T-helper 1 cell (primary cell): ENCODE results near the gene RYR3.
"Not testable (repeated sequence)": the region's sequence is repeated elsewhere in the genome, so short reads cannot be mapped to it uniquely, and the experiment has no call there.

ENCODE experiments used
- DNase-seq, 5 donors: peaks; one replicate each; pipeline ENCODE4 v3.0.0-alpha.2; 2012 to 2020

The RYR3 gene

GRCh38 chr15:33592864-33593263 is 282.1 kb downstream of the RYR3 start:
- no peak for DNase-seq

- not testable (repeated sequence) for DNase-seq
Measured at GRCh38 chr15:33598382-33598781, 287.6 kb downstream of the RYR3 start.

- no peak for DNase-seq
Measured at GRCh38 chr15:33600212-33600611, 289.4 kb downstream of the RYR3 start.

- no peak for DNase-seq
Measured at GRCh38 chr15:33601461-33601860, 290.7 kb downstream of the RYR3 start.

GRCh38 chr15:33608714-33609113 is 297.9 kb downstream of the RYR3 start:
- no peak for DNase-seq

GRCh38 chr15:33612721-33613304 is 302.0 kb downstream of the RYR3 start:
- DNase-seq: no peak

- DNase-seq: no peak
Measured at GRCh38 chr15:33616475-33616874, 305.7 kb downstream of the RYR3 start.

- no peak for DNase-seq
Measured at GRCh38 chr15:33618350-33618749, 307.6 kb downstream of the RYR3 start.

- no peak for DNase-seq
Measured at GRCh38 chr15:33621141-33621540, 310.4 kb downstream of the RYR3 start.

GRCh38 chr15:33623010-33623409 is 312.2 kb downstream of the RYR3 start:
- no peak for DNase-seq

- DNase-seq: no peak
Measured at GRCh38 chr15:33624439-33624838, 313.7 kb downstream of the RYR3 start.

GRCh38 chr15:33629647-33630046 is 318.9 kb downstream of the RYR3 start:
- no peak for DNase-seq

- DNase-seq: no peak
Measured at GRCh38 chr15:33636234-33636633, 325.5 kb downstream of the RYR3 start.

- DNase-seq: no peak
Measured at GRCh38 chr15:33636958-33637357, 326.2 kb downstream of the RYR3 start.

GRCh38 chr15:33638453-33638852 is 327.7 kb downstream of the RYR3 start:
- DNase-seq: no peak

GRCh38 chr15:33639051-33639450 is 328.3 kb downstream of the RYR3 start:
- no peak for DNase-seq

- DNase-seq: no peak
Measured at GRCh38 chr15:33639456-33639855, 328.7 kb downstream of the RYR3 start.

GRCh38 chr15:33639978-33640377 is 329.2 kb downstream of the RYR3 start:
- no peak for DNase-seq

- no peak for DNase-seq
Measured at GRCh38 chr15:33641069-33641468, 330.3 kb downstream of the RYR3 start.

- DNase-seq: no peak
Measured at GRCh38 chr15:33644304-33644703, 333.5 kb downstream of the RYR3 start.

GRCh38 chr15:33646744-33647143 is 336.0 kb downstream of the RYR3 start:
- DNase-seq: no peak

GRCh38 chr15:33649217-33649933 is 338.6 kb downstream of the RYR3 start:
- no peak for DNase-seq

- DNase-seq: no peak
Measured at GRCh38 chr15:33654860-33655259, 344.1 kb downstream of the RYR3 start.

- no peak for DNase-seq
Measured at GRCh38 chr15:33655488-33655887, 344.7 kb downstream of the RYR3 start.

GRCh38 chr15:33656168-33656567 is 345.4 kb downstream of the RYR3 start:
- no peak for DNase-seq
